Stimulated activated CD8-positive, alpha-beta memory T cell treated with anti-CD3 and anti-CD28 coated beads, Interleukin-7, amount 100 ng/mL, for 4 hours (primary cell): ENCODE measurements around the gene TYROBP.
"Not testable (repeated sequence)": the region's sequence is repeated elsewhere in the genome, so short reads cannot be mapped to it uniquely, and the experiment has no call there.

Experiments
- DNase-seq, 2 donors: peaks; one replicate each; pipeline ENCODE4 v3.0.0-alpha.2; 2020; ENCODE audit warnings: low read depth in 2 of 2

TYROBP gene

GRCh38 chr19:35870124-35870736, 37.9 kb downstream of the TYROBP start:
- not testable (repeated sequence) for DNase-seq

GRCh38 chr19:35869327-35870123, 38.6 kb downstream of the TYROBP start:
- peak; percentile 64 to 72 for DNase-seq

GRCh38 chr19:35868823-35869326, 39.2 kb downstream of the TYROBP start:
- no peak for DNase-seq

- DNase-seq: peak; percentile 39 to 69
Observed at GRCh38 chr19:35868172-35868822, 39.8 kb downstream of the TYROBP start, which contains the start of gene APLP1. TSS of gene APLP1 (plus strand) at chr19:35868574. CDS start at chr19:35868637, 63 bp downstream.

GRCh38 chr19:35863018-35863417, 45.1 kb downstream of the TYROBP start:
- no peak for DNase-seq

GRCh38 chr19:35862528-35862927, 45.6 kb downstream of the TYROBP start:
- no peak for DNase-seq

GRCh38 chr19:35861640-35862160, 46.4 kb downstream of the TYROBP start:
- DNase-seq: no peak

- DNase-seq: no peak
Observed at GRCh38 chr19:35860818-35861639, 47.1 kb downstream of the TYROBP start.

GRCh38 chr19:35860436-35860817, 47.7 kb downstream of the TYROBP start:
- DNase-seq: no peak

- no peak for DNase-seq
Observed at GRCh38 chr19:35859414-35859813, 48.7 kb downstream of the TYROBP start.

GRCh38 chr19:35858311-35858710, 49.8 kb downstream of the TYROBP start:
- no peak for DNase-seq

- DNase-seq: no peak
Observed at GRCh38 chr19:35856546-35857149, 51.4 kb downstream of the TYROBP start, which contains the start of gene KIRREL2. TSS of gene KIRREL2 (plus strand) at chr19:35856911. CDS start at chr19:35857120, 209 bp downstream.
